ENCODE data around the gene CA7. TPM values are rescaled to one million over a fixed set of nuclear protein-coding genes. Genes with fewer than 3 reads are reported as not detected.

Gene CA7
- total RNA-seq, result not detected

DNA sequence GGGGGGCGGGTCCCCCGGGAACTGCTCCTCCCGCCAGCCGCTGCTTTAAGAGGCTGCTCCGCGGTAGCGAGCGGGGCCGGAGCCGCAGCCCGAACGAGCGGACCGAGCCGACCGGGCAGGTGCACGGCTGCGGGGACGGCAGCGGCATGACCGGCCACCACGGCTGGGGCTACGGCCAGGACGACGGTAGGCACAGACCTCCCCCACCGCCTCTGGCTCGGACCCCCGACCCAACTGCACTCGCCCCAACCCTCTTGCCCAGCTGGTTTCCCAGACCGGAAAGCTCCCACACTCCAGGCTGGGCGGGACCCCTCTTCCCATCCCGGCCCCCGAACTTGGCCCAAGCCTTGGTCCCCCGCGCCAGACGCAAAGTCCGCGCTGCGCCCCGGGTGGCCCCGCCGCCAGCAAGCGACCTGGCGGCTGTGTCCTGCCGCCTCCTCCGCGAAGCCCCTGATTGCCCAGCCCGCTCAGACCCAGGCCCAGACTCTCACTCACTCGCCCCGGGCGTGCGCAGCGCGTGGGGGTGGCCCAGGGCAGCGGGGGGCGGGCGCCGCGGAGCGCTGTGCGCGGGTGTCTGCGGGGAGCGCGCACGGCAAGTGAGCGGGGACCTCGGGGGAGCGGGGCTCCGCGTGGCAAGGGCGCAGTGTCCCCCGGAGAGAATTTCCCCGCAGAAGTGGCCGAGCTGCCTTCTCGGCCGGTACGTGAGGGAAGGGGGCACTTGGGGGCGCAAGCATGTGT, at the start of gene CA7:
Gene CA7 (plus strand): TSS at position 73 of the 738 bp plus-strand sequence. CDS start 74 bp downstream, at position 147.
- 1 to 2% methylated on average over 23 to 56 of the region's 79 CpGs for WGBS, 2 donors
- no peaks in the 10 kb centered on the region for H3K36me3 ChIP-seq
- DNase-seq (ENCODE audit: low spot score in 2 of 2), result no peak
- H3K4me1 ChIP-seq, result peaks cover 0 to 16% (median 13%) of the 10 kb centered on the region in 4 donors
- peaks cover 0 to 42% of the 10 kb centered on the region in 2 donors for H3K27me3 ChIP-seq
- no peaks in the 10 kb centered on the region for H3K9me3 ChIP-seq
- no peak within 1 kb of the TSS for H3K27ac ChIP-seq
- TF ChIP-seq POLR2A (IDR thresholded peaks at IDR 0.05) (no peak), EP300 (IDR thresholded peaks at IDR 0.05) (no peak)
- TF ChIP-seq, protein P1, sequence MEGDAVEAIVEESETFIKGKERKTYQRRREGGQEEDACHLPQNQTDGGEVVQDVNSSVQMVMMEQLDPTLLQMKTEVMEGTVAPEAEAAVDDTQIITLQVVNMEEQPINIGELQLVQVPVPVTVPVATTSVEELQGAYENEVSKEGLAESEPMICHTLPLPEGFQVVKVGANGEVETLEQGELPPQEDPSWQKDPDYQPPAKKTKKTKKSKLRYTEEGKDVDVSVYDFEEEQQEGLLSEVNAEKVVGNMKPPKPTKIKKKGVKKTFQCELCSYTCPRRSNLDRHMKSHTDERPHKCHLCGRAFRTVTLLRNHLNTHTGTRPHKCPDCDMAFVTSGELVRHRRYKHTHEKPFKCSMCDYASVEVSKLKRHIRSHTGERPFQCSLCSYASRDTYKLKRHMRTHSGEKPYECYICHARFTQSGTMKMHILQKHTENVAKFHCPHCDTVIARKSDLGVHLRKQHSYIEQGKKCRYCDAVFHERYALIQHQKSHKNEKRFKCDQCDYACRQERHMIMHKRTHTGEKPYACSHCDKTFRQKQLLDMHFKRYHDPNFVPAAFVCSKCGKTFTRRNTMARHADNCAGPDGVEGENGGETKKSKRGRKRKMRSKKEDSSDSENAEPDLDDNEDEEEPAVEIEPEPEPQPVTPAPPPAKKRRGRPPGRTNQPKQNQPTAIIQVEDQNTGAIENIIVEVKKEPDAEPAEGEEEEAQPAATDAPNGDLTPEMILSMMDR (IDR thresholded peaks at IDR 0.05), result no peak
- peak within 1 kb of the TSS; percentile 4 to 52 (median 36) for H3K4me3 ChIP-seq

DNA sequence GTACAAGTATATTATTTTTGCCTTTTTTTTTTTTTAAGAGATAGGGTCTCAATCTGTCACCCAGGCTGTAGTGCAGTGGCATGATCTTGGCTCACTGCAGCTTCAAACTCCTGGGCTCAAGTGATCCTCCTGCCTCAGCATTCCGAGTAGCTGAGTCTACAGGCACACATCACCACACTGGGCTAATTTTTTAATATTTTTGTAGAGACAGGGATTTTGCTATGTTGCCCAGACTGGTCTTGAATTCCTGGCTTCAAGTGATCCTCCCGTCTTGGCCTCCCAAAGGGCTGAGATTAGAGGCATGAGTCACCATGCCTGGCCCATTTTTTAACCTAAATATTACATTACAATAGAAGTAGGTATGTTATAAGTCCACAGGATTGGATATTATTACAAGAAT, 46.1 kb upstream of the CA7 start:
- Histone ChIP-seq H3K4me1 (no peaks in the 10 kb centered on the region), H3K4me3 (no peak overlapping the region), H3K27me3 (no peaks in the 10 kb centered on the region), H3K27ac (no peak overlapping the region), H3K36me3 (peaks cover 0 to 28% (median 0%) of the 10 kb centered on the region in 3 donors), H3K9me3 (no peaks in the 10 kb centered on the region)
- WGBS, 2 donors, result 77 to 82% methylated on average over 2 of the region's 2 CpGs
- TF ChIP-seq POLR2A (IDR thresholded peaks at IDR 0.05) (no peak), EP300 (IDR thresholded peaks at IDR 0.05) (no peak)
- TF ChIP-seq, protein P1 (IDR thresholded peaks at IDR 0.05), result no peak
- DNase-seq (ENCODE audit: low spot score in 2 of 2), result no peak

GRCh38 chr16:66800856-66801255, 43.4 kb upstream of the CA7 start:
- Histone ChIP-seq H3K27ac (no peak overlapping the region), H3K9me3 (no peaks in the 10 kb centered on the region), H3K4me3 (no peak overlapping the region), H3K36me3 (peaks cover 0 to 54% (median 11%) of the 10 kb centered on the region in 3 donors), H3K27me3 (no peaks in the 10 kb centered on the region), H3K4me1 (no peaks in the 10 kb centered on the region)
- DNase-seq (ENCODE audit: low spot score in 2 of 2), result no peak
- TF ChIP-seq EP300 (IDR thresholded peaks at IDR 0.05), result no peak
- TF ChIP-seq, protein P1 (IDR thresholded peaks at IDR 0.05), result no peak
- no peak for TF ChIP-seq POLR2A (IDR thresholded peaks at IDR 0.05)
- WGBS, 2 donors, result 92 to 93% methylated on average over 19 of the region's 19 CpGs

GRCh38 chr16:66801320-66802105, 42.7 kb upstream of the CA7 start, which contains the start of gene TERB1:
TSS of gene TERB1 (minus strand) at chr16:66801584. CDS start at chr16:66796798, 4,786 bp downstream.
- no peaks in the 10 kb centered on the region for H3K4me1 ChIP-seq
- TF ChIP-seq, protein P1 (IDR thresholded peaks at IDR 0.05), result no peak
- TF ChIP-seq EP300 (IDR thresholded peaks at IDR 0.05) (no peak), POLR2A (IDR thresholded peaks at IDR 0.05) (no peak)
- no peak within 1 kb of the TSS for H3K27ac ChIP-seq
- no peak within 1 kb of the TSS for H3K4me3 ChIP-seq
- 87 to 90% methylated on average over 56 of the region's 56 CpGs for WGBS, 2 donors
- peaks cover 0 to 61% (median 11%) of the 10 kb centered on the region in 3 donors for H3K36me3 ChIP-seq
- H3K9me3 ChIP-seq, result no peaks in the 10 kb centered on the region
- H3K27me3 ChIP-seq, result no peaks in the 10 kb centered on the region
- no peak for DNase-seq (ENCODE audit: low spot score in 2 of 2)

DNA sequence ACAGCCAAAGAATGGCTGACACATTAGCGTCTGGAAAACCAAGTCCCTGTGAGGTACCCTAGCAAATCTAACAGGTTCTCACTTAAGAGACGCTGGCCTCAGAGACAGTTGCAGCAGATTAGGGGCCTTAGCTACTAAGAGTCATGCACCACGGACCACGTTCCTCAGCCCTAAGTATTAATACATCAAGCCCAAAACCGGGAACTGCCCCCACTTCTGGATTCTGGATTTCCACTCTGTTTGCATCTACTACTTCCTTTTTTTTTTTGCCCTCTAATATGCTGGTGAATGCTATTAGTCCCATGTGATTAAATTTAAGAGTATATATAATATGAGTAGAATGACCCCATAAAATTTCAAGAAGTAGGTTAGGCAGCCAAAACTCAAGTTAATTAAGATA, 42.1 kb upstream of the CA7 start:
- WGBS, 2 donors, result 85 to 86% methylated on average over 5 of the region's 5 CpGs
- no peaks in the 10 kb centered on the region for H3K9me3 ChIP-seq
- no peaks in the 10 kb centered on the region for H3K4me1 ChIP-seq
- no peak for DNase-seq (ENCODE audit: low spot score in 2 of 2)
- no peak overlapping the region for H3K27ac ChIP-seq
- H3K36me3 ChIP-seq, result peaks cover 0 to 68% (median 11%) of the 10 kb centered on the region in 3 donors
- no peak overlapping the region for H3K4me3 ChIP-seq
- TF ChIP-seq, protein P1 (IDR thresholded peaks at IDR 0.05), result no peak
- no peak for TF ChIP-seq POLR2A (IDR thresholded peaks at IDR 0.05)
- TF ChIP-seq EP300 (IDR thresholded peaks at IDR 0.05), result no peak
- no peaks in the 10 kb centered on the region for H3K27me3 ChIP-seq

All from tibial nerve (tissue), 4 donors.